ENCODE results near the gene CPNE6. TPM values are rescaled to one million over a fixed set of nuclear protein-coding genes. Genes with fewer than 3 reads are reported as not detected.

Gene CPNE6
- polyA plus RNA-seq, 1 of the 3 experiments (the other 2 are of a cell fraction): not detected

DNA sequence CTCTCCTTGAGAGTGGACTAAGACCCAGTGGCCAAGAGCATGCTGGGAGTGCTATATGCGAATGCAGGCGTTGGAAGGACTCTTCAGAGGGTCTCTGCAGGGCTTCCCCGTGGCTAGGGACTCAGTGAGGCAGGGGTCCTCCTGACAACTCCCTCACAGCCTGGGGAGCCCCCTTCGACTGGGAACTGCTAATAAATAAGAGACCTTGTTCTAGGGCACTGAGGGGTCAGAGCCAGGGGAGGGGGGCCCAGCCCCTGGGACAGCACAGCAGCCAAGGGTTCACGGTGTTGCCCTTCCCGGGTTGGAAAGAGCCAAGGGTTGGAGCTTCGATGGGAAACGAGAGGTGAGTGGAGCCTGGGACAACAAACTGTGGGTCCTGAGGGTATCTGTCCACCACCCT, 6.0 kb upstream of the CPNE6 start (continued):
- TF ChIP-seq EZH2phosphoT487 (IDR thresholded peaks at IDR 0.05; ENCODE audit: borderline replicate concordance, low read depth) (no peak), GATA2 (CRISPR knock-in tag; IDR thresholded peaks at IDR 0.05) (no peak), FOXM1 (IDR thresholded peaks at IDR 0.05; ENCODE audit: low read depth) (no peak), NFIC (IDR thresholded peaks at IDR 0.05; ENCODE audit: borderline replicate concordance) (no peak), CHD2 (IDR thresholded peaks at IDR 0.05; ENCODE audit: low read length, partially characterized antibody) (no peak), MXI1 (IDR thresholded peaks at IDR 0.05; ENCODE audit: low read depth, low read length) (no peak), SMC3 (IDR thresholded peaks at IDR 0.05; ENCODE audit: low read depth, low read length) (no peak), ELF1 (IDR thresholded peaks at IDR 0.05) (no peak), RAD21 (IDR thresholded peaks at IDR 0.05; ENCODE audit: low read length) (no peak), RCOR1 (IDR thresholded peaks at IDR 0.05; ENCODE audit: low read length) (no peak), GABPA (IDR thresholded peaks at IDR 0.05; ENCODE audit: low read depth) (no peak)
- TF ChIP-seq, protein P1, sequence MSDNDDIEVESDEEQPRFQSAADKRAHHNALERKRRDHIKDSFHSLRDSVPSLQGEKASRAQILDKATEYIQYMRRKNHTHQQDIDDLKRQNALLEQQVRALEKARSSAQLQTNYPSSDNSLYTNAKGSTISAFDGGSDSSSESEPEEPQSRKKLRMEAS (IDR thresholded peaks at IDR 0.05; ENCODE audit: low read depth): no peak
- TF ChIP-seq, protein P2, sequence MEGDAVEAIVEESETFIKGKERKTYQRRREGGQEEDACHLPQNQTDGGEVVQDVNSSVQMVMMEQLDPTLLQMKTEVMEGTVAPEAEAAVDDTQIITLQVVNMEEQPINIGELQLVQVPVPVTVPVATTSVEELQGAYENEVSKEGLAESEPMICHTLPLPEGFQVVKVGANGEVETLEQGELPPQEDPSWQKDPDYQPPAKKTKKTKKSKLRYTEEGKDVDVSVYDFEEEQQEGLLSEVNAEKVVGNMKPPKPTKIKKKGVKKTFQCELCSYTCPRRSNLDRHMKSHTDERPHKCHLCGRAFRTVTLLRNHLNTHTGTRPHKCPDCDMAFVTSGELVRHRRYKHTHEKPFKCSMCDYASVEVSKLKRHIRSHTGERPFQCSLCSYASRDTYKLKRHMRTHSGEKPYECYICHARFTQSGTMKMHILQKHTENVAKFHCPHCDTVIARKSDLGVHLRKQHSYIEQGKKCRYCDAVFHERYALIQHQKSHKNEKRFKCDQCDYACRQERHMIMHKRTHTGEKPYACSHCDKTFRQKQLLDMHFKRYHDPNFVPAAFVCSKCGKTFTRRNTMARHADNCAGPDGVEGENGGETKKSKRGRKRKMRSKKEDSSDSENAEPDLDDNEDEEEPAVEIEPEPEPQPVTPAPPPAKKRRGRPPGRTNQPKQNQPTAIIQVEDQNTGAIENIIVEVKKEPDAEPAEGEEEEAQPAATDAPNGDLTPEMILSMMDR (IDR thresholded peaks at IDR 0.05): no peak

DNA sequence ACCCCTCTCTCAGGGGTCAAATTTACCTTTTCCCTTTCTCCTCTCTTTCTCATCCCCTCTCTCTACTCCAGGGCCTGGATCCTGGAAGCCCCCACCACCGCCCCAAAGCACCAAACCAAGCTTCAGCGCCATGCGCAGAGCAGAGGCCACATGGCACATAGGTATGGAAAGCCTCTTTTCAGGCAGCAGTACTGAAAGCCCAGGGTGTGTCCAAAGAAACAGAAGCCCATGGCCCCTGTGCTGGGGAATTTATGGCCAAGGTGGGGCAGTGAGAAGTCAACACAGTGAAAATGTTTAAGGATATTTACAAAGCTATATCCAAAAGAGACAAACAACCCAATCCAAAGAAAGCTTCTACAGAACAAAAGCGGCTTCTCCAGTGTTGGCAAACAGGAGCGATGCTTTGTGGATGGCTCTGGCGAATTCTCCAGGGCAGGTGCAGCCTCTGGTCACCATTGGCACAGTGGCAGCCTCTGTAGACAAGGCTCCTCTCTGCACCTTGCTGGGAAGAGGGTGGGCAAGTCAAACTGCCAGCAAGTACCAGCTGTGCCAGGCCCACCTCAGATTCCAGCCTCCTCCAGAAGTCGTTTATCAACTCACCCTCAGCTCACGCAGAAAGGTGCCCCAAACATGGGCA, 4.7 kb upstream of the CPNE6 start:
- no peaks in the 10 kb centered on the region for H3K79me2 ChIP-seq (ENCODE audit: insufficient read depth)
- no peaks in the 10 kb centered on the region for H3F3A ChIP-seq (replicated peaks; ENCODE audit: insufficient read depth)
- TF ChIP-seq NRF1 (IDR thresholded peaks at IDR 0.05; ENCODE audit: low read depth, low read length) (no peak), GATA2 (CRISPR knock-in tag; IDR thresholded peaks at IDR 0.05) (no peak), TAF1 (IDR thresholded peaks at IDR 0.05; ENCODE audit: borderline replicate concordance, low read depth, low read length) (no peak), JUND (IDR thresholded peaks at IDR 0.05) (no peak), RFX5 (IDR thresholded peaks at IDR 0.05; ENCODE audit: low read length) (no peak), CHD2 (IDR thresholded peaks at IDR 0.05; ENCODE audit: low read length, partially characterized antibody) (no peak), YY1 (IDR thresholded peaks at IDR 0.05; ENCODE audit: low read depth) (no peak), RXRA (IDR thresholded peaks at IDR 0.05; ENCODE audit: borderline replicate concordance, low read depth) (no peak), SMC3 (IDR thresholded peaks at IDR 0.05; ENCODE audit: low read depth, low read length) (no peak), RCOR1 (IDR thresholded peaks at IDR 0.05; ENCODE audit: low read length) (no peak), NFIC (IDR thresholded peaks at IDR 0.05; ENCODE audit: borderline replicate concordance) (no peak), SIN3A (IDR thresholded peaks at IDR 0.05; ENCODE audit: borderline replicate concordance, low read depth, low read length) (no peak)
- TF ChIP-seq, protein P1 (IDR thresholded peaks at IDR 0.05; ENCODE audit: low read depth): no peak
- TF ChIP-seq, protein P3, sequence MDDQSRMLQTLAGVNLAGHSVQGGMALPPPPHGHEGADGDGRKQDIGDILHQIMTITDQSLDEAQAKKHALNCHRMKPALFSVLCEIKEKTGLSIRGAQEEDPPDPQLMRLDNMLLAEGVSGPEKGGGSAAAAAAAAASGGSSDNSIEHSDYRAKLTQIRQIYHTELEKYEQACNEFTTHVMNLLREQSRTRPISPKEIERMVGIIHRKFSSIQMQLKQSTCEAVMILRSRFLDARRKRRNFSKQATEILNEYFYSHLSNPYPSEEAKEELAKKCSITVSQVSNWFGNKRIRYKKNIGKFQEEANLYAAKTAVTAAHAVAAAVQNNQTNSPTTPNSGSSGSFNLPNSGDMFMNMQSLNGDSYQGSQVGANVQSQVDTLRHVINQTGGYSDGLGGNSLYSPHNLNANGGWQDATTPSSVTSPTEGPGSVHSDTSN (IDR thresholded peaks at IDR 0.05): no peak
- H3K4me3 ChIP-seq (ENCODE audit: low read depth in 2 of 2, low read length in 1 of 2): no peak overlapping the region
- H2AFZ ChIP-seq (ENCODE audit: low read depth): no peak overlapping the region
- no peak for DNase-seq
- H3K9me3 ChIP-seq: no peaks in the 10 kb centered on the region
- 64% methylated on average over 8 of the region's 8 CpGs for WGBS (ENCODE audit: low lambda C conversion rate)
- H3K9me2 ChIP-seq: no peaks in the 10 kb centered on the region
- H3K9ac ChIP-seq: no peak overlapping the region
- H4K20me1 ChIP-seq (ENCODE audit: insufficient read depth): no peaks in the 10 kb centered on the region
- H3K27ac ChIP-seq (ENCODE audit: low read depth in 2 of 2, low read length in 1 of 2): no peak overlapping the region
- no peaks in the 10 kb centered on the region for H3K36me3 ChIP-seq (replicated peaks in 1 of 2; ENCODE audit: control insufficient read depth in 1 of 2, insufficient read depth in 2 of 2, low read length in 1 of 2)
- H3K4me1 ChIP-seq (ENCODE audit: control insufficient read depth in 1 of 2, insufficient read depth in 2 of 2, low read depth in 1 of 2, low read length in 1 of 2): no peaks in the 10 kb centered on the region; a peak in 1 of 4 replicates
- no peak overlapping the region for H3K4me2 ChIP-seq
- POLR2A ChIA-PET: interaction anchor here (0.7 kb wide), 2 partner anchors 14 kb away, joined by 3 read pairs; no protein-coding TSS in a partner anchor
- CTCF ChIA-PET: interaction anchor here (1.3 to 42.8 kb wide), 5 partner anchors 7 to 94 kb away, joined by 3 to 1159 read pairs (median 9); partner anchors contain the start of genes IRF9 and PCK2
- no peaks in the 10 kb centered on the region; the same call in 1 of the 2 replicates for H3K27me3 ChIP-seq (ENCODE audit: insufficient read depth)

Measured in SK-N-SH (cell line).